Activated CD8-positive, alpha-beta T cell treated with anti-CD3 and anti-CD28 coated beads for 36 hours (primary cell): ENCODE measurements around the gene ACAA2. TPM values are rescaled to one million over a fixed set of nuclear protein-coding genes. Genes with fewer than 3 reads are reported as not detected.

Experiments
- ATAC-seq: fragments of 200-7000 bp; cut with Tn5 transposase; one replicate; pipeline ENCODE4 v1.10.0; 2021; ENCODE audit warnings: mild to moderate bottlenecking, moderate library complexity
- CTCF ChIA-PET: fragments of 350-600 bp; sonication (Branson Sonifier 250); formaldehyde crosslinking; loops from one replicate; lab custom pipeline; 2021; ENCODE audit warnings: antibody characterized with exemption; lab: Charles Lee
- POLR2A ChIA-PET: fragments of 350-600 bp; sonication (Branson Sonifier 250); formaldehyde crosslinking; loops from one replicate; lab custom pipeline; 2021; ENCODE audit warnings: antibody characterized with exemption; lab: Charles Lee
- DNase-seq: peaks from one replicate; pipeline ENCODE4 v3.0.0-alpha.2; 2020
- H3K27ac Mint-ChIP-seq: one replicate; pipeline ENCODE4 v1.8.0; 2021; ENCODE audit warnings: mild to moderate bottlenecking, mixed read lengths
- H3K27me3 Mint-ChIP-seq: one replicate; pipeline ENCODE4 v1.8.0; 2021; ENCODE audit warnings: mixed read lengths
- H3K36me3 Mint-ChIP-seq: one replicate; pipeline ENCODE4 v1.8.0; 2021; ENCODE audit warnings: low read depth, mixed read lengths
- H3K4me1 Mint-ChIP-seq: one replicate; pipeline ENCODE4 v1.8.0; 2021; ENCODE audit warnings: low read depth, mixed read lengths
- H3K4me3 Mint-ChIP-seq: one replicate; pipeline ENCODE4 v1.8.0; 2021; ENCODE audit warnings: mild to moderate bottlenecking, moderate library complexity, mixed read lengths
- H3K9me3 Mint-ChIP-seq: one replicate; pipeline ENCODE4 v1.8.0; 2021; ENCODE audit warnings: mixed read lengths
- intact Hi-C: fragments of 100-400 bp; cut with micrococcal nuclease; formaldehyde crosslinking; loops from one replicate; pipeline ENCODE4 v1.10.0; 2022
- total RNA-seq, 2 experiments: library from RNA; stranded (reverse); gene quantifications; one replicate each; pipeline ENCODE4 v1.2.3, GENCODE V29; 2021
- TF ChIP-seq, protein P1 (sequence below): fragments of 200-600 bp; IDR thresholded peaks from one replicate; pipeline ENCODE4 v1.8.0; 2022; ENCODE audit warnings: antibody characterized with exemption, mild to moderate bottlenecking

The ACAA2 gene
- total RNA-seq, 2 experiments from 2014 or later = 83.3 to 84.6 TPM

DNA sequence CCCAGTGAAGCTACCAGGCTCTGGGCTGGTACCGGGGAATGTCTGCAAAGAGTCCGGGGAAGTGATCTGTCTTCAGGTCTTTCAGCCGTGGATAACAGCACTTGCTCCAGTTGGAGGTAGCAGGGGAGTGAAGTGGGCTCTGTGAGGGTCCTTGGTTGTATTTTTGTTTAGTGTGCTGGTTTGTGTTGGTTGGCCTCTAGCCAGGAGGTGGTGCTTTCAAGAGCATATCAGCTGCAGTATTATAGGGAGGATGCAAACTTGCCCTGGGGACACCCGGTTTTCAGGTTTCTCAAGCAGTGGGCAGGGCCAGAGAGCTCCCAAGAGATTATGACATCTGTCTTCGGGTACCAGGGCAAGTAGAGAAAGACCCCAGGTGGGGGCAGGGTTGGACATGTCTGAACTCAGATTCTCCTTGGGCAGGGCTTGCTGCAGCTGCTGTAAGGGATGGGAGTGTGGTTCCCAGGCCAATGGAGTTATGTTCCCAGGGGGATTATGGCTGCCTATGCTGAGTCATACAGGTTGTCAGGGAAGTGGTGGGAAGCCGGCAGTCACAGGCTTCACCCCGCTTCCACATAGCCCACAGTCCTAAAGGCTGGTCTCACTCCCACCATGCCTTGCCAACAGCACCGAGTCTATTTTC, 34.4 kb downstream of the ACAA2 start:
- H3K27me3 Mint-ChIP-seq = no peaks in the 10 kb centered on the region
- peaks cover 53% of the 10 kb centered on the region for H3K36me3 Mint-ChIP-seq
- H3K9me3 Mint-ChIP-seq = peaks cover 8% of the 10 kb centered on the region
- ATAC-seq (no peak), DNase-seq (no peak)
- H3K27ac Mint-ChIP-seq = no peak overlapping the region
- TF ChIP-seq, protein P1, sequence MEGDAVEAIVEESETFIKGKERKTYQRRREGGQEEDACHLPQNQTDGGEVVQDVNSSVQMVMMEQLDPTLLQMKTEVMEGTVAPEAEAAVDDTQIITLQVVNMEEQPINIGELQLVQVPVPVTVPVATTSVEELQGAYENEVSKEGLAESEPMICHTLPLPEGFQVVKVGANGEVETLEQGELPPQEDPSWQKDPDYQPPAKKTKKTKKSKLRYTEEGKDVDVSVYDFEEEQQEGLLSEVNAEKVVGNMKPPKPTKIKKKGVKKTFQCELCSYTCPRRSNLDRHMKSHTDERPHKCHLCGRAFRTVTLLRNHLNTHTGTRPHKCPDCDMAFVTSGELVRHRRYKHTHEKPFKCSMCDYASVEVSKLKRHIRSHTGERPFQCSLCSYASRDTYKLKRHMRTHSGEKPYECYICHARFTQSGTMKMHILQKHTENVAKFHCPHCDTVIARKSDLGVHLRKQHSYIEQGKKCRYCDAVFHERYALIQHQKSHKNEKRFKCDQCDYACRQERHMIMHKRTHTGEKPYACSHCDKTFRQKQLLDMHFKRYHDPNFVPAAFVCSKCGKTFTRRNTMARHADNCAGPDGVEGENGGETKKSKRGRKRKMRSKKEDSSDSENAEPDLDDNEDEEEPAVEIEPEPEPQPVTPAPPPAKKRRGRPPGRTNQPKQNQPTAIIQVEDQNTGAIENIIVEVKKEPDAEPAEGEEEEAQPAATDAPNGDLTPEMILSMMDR = no peak
- no peaks in the 10 kb centered on the region for H3K4me1 Mint-ChIP-seq
- POLR2A ChIA-PET = no interaction called here
- no peak overlapping the region for H3K4me3 Mint-ChIP-seq
- CTCF ChIA-PET = no interaction called here
- intact Hi-C loops = no loop called here

- TF ChIP-seq, protein P1 = no peak
- Mint-ChIP-seq H3K4me1 (no peaks in the 10 kb centered on the region), H3K36me3 (no peaks in the 10 kb centered on the region), H3K27ac (no peak overlapping the region), H3K4me3 (no peak overlapping the region), H3K9me3 (no peaks in the 10 kb centered on the region), H3K27me3 (no peaks in the 10 kb centered on the region)
- POLR2A ChIA-PET = no interaction called here
- DNase-seq (no peak), ATAC-seq (no peak)
- intact Hi-C loops = no loop called here
- CTCF ChIA-PET = interaction anchor here (1.0 kb wide), 1 partner anchor 259 kb away, joined by 3 read pairs; no protein-coding TSS in a partner anchor
Observed at GRCh38 chr18:49769047-49769728, 44.1 kb downstream of the ACAA2 start.

DNA sequence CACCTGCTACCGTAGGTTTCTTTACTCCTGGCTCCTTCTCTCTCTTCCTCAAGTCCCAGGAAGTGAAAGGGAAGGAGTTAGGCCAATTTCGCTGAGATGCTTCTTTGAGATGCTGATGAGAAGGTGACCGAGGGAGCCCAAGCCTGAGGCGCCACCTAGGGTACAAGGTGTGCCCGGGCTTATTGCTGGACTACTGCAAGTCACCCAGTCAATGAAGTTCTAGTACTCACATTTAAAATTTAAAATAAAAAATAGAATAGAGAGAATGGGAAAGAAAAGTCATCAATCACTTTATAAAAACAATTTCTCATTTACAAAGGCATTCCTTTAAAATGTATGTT, 45.3 kb downstream of the ACAA2 start:
- intact Hi-C loops = no loop called here
- no peak overlapping the region for H3K4me3 Mint-ChIP-seq
- H3K9me3 Mint-ChIP-seq = no peaks in the 10 kb centered on the region
- TF ChIP-seq, protein P1 = no peak
- ChIA-PET CTCF (no interaction called here), POLR2A (no interaction called here)
- H3K27ac Mint-ChIP-seq = no peak overlapping the region
- peak; percentile 49 for DNase-seq
- H3K4me1 Mint-ChIP-seq = no peaks in the 10 kb centered on the region
- H3K36me3 Mint-ChIP-seq = no peaks in the 10 kb centered on the region
- no peaks in the 10 kb centered on the region for H3K27me3 Mint-ChIP-seq
- no peak for ATAC-seq

GRCh38 chr18:49767111-49768050, 46.0 kb downstream of the ACAA2 start:
- Mint-ChIP-seq H3K36me3 (no peaks in the 10 kb centered on the region), H3K27me3 (no peaks in the 10 kb centered on the region), H3K4me3 (no peak overlapping the region), H3K4me1 (no peaks in the 10 kb centered on the region), H3K9me3 (no peaks in the 10 kb centered on the region), H3K27ac (no peak overlapping the region)
- no peak for DNase-seq
- CTCF ChIA-PET = interaction anchor here (0.9 to 1.5 kb wide), 2 partner anchors 91 to 257 kb away, joined by 3 to 5 read pairs; no protein-coding TSS in a partner anchor
- ATAC-seq = no peak
- intact Hi-C loops = no loop called here
- TF ChIP-seq, protein P1 = no peak
- POLR2A ChIA-PET = interaction anchor here (1.0 kb wide), 1 partner anchor 18 kb away, joined by 3 read pairs; no protein-coding TSS in a partner anchor
